ENCODE measurements around the gene C1orf50.
"Not testable (repeated sequence)": the region's sequence is repeated elsewhere in the genome, so short reads cannot be mapped to it uniquely, and the experiment has no call there.

C1orf50 gene
- 15.3 to 20.8 reads per million in 2 donors for total RNA-seq

DNA sequence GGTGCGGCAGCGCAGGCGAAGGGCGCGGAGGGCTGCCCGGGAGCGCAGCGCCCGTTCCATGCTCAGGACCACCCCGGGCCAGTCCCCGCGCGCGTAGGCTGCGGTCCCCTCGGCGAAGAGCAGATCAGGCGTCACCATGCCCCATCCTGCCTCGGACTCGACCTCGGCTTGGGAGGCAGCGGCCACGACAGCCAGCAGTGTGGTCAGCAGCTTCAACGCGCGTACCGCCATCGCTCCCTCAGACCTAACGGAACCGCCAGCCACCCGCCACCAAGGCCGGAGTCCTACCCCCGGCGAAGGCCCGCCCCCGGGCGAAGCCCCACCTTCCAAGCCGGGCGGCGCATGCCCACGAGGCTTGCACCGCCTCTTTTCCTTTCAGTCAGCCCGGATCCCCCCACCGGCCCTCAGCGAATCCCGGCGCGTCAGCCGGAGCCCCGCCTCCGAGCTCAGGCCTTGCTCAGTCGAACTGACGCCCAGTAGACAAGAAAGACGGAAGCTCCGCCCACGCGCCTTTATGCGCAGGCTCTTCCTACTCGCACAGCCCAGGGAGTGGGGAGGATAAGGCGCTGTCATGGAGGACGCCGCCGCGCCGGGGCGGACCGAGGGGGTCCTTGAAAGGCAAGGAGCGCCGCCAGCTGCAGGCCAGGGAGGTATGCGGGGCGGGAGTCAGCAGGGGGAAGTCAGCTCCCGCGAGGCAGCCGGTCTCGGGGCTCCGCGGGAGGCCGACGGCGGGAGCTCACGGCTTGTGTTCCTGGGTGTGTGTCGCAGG, at the start of gene C1orf50, which contains the start of gene P3H1:
TSS of gene C1orf50 (plus strand) at position 509 of the 769 bp plus-strand sequence. CDS start at position 572, 63 bp downstream.
TSS of gene P3H1 (minus strand) at position 288 of the 769 bp plus-strand sequence. CDS start at position 231, 57 bp downstream.
- DNase-seq: peak; percentile 99

DNA sequence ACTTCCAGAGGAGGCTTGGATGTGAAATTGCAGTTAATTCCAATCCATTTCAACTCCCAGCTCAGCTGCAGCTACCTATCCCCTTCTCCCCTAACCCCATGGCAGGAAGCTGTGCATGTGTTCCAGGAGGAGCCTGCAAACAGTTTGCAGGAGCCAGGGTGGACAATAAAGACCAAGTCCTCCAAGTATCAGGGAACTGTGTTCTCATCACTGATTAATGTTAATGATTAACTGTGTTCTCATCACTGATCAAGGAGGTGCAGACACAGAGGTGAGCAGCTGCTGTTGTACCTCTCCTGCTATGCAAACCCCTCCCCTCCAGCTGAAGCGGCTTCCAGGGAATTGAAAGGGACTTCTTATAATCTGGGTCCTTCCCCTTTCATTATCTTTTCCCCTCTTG, 46.2 kb upstream of the C1orf50 start:
- no peak for DNase-seq

DNA sequence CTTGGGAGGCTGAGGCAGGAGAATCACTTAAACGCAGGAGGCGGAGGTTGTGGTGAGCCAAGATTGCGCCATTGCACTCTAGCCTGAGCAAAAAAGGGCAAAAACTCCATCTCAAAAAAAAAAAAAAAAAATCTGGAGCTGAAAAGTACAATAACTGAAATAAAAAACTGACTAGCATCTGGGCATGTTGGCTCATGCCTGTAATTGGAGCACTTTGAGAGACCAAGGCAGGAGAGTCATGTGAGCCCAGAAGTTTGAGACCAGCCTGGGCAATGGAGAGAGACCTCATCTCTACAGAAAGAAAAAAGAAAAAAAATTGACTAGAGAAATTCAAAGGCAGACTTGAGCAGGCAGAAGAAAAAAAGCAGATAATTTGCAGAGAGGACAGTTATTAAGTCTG, 45.1 kb upstream of the C1orf50 start:
- no peak for DNase-seq

DNA sequence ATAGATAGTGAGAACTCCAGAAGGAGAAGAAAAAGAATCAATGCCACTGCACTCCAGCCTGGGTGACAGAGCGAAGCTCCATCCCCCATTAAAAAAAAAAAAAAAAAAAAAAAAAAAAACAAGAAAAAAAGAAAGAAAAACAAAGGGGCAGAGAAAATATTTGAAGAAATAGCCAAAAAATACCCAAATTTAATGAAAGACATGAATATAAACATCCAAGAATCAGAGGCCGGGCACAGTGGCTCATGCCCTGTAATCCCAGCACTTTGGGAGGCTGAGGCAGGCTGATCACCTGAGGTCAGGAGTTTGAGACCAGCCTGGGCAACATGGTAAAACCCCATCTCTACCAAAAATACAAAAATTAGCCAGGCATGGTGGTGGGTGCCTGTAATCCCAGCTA, 44.6 kb upstream of the C1orf50 start:
- DNase-seq: not testable (repeated sequence)

DNA sequence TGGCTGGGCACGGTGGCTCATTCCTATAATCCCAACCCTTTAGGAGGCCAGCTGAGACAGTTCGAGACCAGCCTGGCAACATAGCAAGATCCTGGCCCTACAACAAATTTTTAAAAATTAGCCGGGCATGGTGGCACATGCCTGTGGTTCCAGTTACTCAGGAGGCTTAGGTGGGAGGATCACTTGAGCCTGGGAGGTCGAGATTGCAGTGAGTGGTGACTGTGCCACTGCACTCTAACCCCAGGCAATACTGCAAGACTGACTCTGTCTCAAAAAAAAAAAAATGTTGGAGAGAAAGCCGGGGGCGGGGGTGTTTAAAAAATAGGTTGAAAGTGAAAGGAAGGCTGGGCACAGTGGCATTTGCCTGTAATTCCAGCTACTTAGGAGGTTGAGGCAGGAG, 43.5 kb upstream of the C1orf50 start:
- DNase-seq: no peak

DNA sequence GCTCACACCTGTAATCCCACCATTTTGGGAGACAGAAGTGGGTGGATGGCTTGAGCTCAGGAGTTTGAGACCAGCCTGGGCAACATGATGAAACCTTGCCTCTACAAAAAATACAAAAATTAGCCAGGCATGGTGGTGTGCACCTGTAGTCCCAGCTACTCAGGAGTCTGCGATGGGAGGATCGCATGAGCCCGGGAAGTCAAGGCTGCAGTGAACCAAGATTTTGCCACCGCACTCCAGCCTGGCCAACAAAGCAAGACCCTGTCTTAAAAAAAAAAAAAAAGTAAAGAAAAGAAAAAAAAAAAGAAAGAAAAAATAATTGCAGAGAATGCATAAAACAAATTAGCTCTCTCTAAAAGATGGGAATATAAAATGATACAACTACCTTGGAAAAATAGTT, 41.2 kb upstream of the C1orf50 start:
- not testable (repeated sequence) for DNase-seq

DNA sequence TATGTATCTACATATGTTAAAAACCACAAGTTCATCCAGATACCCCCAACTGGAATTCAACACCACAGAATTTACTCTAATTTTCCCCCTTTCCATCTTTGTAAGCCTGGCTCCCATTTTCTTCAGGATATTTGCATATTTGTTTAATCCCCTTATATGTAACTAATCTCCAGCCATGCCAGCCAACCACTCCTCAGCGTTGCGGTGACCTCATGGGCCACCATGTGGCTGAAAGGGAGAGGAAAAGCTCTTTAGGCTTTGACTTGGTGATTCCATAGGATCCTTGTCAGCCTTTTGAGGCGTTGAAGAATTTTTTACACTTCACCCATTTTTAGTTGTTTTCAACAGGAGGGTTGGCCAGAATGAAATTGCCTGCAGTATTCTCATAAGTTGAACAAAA, 37.0 kb upstream of the C1orf50 start:
- no peak for DNase-seq

DNA sequence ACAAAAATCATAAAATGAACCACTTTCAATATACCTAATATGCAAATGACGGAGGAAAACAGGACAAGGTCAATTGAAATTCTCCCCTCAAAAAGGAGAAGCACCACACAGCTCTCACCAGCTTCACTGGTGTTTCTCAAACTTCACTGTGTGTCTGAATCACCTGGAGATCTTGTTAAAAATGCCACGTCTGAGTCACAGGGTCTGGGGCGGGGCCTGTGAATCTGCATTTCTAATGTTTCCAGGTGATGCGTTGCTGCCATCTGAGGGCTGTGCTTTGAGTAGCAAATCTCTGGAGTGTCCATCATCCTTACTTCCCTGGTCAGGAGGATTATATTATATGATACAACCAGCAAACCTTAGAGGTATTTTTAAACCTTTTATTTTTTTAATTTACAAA, 36.1 kb upstream of the C1orf50 start:
- DNase-seq: no peak

DNA sequence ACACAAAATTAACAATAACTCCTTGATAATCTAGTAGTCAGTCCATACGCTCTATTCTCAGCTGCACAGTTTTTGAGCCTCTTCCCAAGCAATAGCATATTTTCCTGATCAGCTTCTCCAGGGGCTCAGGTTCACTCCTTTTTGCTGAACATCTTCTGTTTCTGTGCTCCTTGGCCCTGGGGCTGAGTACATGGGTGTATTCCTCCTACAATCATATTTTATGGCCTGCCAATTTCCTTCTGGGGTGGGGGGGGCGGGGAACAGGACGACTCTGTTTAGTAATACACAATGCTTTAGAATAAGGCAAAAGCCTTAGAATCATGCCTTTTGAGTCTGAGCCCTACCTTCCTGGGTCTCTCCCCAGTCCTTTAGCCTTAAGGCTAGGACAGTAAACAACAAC, 35.5 kb upstream of the C1orf50 start:
- no peak for DNase-seq

DNA sequence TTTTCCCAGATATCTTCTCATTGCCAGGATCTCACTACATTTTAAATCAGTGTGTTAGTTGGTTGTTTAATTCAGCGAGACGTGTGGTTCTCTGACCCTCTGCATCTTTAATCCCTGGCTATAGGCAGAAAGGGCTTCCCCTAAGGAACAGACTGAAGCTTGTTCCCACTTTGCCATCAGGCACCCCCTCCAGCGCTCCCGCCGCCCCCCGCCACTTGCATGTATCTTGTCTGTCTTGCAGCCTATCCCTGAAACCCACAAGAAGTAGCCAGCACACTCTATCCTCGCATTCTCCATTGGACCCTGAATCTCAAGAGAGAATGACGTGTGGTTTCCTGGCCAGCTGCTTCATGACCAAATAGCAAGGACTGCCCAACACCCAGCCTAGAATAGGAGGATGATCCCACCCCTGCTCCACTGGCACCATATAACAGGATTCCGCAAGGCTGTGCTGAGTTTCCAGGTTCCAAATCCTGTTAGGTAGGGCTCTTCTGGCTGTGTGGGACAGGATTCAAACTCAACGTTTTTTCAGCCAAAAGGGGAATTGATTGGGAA, 34.8 kb upstream of the C1orf50 start:
- DNase-seq: no peak

DNA sequence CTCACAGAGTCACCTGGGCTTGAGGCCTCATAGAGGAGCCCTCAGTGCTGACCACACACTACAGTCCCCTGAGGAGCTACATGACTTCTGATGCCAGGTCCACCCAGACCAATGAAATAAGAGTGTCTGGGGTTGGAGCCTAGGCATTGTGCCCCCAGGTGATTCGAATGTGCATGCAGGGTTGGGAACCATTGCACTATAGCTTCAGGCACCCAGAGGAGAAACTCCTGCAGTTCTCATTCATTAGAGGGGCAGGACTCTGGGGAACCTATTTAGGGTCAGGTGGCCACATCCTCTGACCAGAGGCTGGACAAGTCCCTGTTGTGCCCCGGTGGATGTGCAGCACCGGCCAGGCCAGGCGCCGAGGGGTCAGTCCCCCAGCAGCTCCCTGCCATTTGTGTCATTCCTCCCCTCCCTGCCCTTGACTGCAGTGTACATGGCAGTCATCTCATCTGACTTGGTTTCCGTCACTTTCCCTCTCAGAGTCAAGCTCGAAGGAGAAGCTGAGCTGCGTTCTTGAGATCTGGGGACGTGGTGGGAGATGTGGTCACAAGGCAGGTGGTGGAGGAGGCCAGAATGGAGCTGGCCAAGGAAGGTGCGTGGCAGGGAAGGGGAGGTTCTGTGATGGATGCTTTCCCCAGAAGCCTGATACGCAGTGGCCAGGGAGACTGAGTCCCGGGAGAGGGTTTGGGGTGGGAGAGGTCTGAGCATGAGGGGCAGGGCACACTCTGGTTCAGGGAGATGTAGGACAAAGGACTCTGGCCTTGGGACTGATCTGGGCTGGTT, 33.4 kb upstream of the C1orf50 start:
- no peak for DNase-seq

DNA sequence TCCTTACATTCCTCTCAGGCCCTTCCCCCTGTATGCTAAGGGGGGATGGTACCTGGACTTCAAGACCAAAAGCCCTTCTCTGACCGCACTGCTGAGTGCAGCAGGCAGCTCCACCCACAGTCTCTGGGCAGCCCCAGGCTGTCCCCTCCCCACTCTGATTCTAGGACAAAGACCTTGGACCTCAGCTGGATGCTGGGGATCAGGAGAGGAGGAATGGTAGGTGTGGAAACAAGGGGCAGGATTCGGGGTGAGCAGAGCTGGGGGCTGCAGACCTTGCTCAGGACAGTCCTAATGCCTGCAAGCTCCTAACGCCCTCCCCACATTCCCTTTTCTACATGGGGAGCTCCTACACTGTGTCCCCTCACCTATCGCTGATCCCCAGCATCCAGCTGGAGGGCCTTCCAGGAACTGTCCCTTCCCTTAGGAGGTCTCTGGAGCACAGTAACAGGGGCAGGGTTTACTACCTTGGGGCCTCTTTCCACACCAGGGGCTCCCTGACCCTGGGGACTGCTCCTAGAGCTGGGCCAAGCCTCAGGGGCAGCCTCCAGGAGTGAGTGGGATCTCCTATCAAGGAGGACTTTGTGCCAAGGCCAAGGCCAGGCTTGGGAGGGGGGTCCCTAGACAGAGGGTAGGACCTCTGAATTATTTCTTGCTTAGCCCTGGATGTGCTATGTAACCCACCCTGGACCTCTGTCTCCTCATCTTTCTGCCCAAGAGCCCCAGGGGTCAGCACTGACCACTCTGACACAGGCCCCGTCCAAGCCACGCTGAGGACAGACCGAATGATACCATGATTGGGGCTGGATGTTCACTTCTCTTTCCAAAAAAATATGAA, 32.6 kb upstream of the C1orf50 start:
- DNase-seq: no peak

DNA sequence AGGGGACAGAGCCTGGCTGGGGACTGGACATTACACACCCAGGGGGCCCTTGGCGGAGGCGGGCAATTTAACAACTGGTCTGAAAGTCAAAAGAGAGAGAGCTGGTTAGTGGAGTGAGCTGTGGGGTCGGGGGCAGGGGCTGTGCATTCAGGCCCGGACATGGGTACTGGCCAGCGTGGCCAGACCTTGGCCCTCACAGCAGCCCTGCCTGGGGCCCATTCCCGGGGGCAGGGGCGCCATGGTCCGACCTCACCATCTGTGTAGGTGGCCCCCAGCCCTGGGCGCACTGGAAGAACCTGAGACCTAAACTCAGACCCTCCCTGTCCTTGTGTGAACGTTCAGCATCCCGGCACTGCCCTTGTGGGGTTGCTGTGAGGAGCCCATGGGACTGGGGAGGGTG, 32.0 kb upstream of the C1orf50 start:
- DNase-seq: no peak

DNA sequence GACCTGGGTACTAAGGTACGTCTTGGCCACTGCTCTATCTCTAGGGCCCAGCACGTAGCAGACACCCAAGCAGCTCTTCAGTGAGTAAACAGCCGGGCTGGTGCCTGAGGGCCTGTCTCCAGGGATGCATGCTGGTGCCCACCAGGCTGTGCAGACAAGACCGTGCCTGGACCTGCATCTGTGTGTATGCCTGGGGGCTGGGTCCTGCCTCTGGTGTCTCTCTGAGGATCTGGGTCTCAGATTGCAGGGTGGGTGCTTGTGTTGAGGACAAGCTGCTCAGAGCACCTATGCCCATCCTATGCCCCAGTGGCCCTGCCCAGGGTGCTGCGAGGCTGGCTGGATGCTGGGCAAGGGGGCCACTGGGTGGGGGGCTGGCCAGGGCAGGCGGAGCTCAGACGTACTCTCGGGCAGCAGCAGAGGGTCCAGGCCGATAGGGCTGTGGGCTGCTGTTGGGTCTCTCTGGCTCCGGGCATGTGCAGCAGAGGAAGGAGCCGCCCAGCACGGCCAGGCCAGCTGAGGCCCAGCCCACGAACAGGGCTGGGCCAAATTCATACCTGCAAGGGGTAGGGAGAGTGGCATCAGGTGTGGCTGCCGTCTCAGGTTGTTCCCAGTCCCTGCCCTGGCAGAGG, 31.5 kb upstream of the C1orf50 start:
- no peak for DNase-seq

DNA sequence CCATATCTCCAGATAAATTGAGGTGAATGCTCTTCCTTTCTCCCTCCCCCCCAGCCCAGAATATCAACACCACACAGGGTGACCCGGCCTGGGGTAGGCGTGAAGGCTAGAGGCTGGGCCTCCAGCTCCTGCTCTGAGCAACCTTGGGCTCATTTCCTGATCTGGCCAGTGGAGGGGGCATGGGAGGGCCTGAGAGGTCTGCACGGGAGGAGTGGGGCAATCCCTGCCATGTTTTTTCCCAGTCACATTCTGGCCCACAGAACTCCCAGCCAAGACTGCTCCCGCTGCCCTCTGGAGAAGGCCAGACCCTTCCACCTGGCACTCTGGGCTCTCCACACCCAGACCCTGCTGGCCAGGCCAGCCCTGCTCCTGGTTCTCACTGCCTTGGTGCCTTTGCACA, 30.9 kb upstream of the C1orf50 start:
- no peak for DNase-seq

DNA sequence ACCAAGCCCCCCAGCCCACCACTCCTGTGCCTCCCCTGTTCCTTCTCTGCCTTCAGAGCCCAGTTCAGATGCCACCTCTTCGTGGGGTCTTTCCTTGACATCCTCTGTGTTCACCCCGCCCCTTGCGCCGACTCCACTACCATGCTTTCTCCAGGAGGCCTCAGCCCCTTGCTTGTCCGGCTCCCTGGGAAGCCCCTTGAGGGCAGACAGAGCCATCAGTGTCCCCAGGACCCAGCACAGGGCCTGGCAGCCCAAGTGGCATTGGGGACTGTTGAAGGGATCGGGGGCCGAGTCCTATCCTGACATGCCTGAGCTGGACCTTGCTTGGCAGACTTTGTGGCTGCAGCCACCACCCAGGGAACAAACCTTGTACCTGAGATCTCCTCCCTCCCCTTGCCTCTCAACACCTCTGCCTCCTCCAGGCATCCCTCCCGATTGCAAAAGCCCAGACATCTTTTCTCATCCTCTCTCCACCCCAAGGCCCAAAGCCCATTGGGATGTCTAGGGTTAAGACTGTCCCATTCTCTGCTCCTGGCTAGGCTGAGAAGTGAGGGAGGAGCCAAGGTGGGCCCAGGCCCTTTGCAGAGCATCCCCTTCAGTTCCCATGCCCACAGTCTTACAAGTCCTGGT, 30.4 kb upstream of the C1orf50 start:
- DNase-seq: no peak

DNA sequence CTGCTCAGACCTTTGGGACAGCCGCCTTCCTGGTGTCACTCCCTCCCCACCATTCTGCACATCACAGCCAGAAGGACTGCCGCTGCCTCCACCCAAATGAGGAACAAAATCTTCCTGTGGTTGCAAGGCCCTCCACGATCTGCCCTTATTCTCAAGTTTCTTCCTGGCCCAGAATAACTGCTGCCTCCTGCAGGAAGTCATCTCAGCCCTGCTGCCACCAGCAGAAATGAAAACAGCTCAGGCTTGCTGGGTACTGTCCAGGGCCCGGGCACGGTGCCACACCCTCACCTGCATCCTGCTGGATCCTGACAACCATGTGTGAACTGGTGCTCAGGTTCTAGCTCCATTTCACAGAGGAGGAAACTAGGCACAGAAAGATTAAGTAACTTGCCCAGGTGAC, 29.8 kb upstream of the C1orf50 start:
- no peak for DNase-seq

DNA sequence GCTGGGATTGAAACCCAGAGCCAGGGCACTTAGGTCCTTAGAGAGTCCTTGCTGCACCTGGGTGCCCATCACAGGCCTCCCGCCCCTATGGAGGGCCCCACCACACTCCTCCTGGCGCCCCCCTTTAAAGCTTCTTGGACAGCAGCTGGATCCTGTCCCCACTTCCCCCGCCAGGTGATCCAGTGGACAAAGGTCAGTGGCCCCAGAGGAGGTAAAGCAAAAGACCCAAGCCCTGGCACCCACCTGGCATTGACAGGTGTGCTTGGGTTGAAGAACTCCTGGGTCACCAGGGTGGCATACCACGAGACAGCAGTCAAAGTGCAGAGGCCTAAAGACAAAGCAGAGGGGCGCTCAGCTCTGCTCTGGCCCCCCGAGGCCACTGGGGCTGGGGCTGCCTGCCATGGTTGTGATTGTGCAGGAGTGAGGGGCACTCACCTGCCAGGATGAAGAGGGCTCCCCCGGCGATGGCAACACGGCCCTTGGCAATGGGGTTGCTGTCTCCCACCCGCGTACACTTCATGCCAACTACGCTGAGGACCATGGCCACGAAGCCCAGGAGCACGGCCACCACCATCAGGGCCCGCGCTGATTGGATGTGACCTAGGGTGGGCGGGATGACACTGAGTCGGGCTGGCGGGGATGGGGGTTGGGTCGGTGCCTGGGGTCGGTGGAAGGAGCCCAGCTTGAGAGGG, 28.9 kb upstream of the C1orf50 start:
- no peak for DNase-seq

DNA sequence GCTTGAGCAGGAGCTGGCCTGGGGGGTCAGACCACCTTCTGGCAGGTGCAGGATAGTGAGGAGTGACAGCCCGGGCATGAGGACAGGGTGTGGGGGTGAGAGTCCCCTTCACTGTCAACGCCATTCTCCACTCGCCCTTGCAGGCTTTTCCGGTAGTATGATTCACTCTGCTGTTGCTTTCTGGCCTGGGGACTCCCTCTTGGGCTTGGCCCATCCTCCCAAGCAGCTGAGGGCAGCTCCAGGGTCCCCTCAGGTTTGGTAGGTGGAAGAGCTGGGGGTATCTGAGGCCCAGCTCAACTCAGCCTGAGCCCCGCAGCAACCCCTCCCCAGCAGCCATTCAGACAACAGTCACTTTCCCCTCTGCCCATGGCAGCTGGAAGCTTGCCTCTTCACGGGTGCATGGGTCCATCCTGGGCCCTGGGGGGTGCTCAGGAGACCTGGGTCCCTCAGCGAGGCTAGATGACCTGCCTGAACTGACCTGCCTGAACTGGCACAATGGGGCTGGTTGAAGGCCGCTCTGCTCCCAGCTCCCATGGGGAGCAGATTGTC, 28.3 kb upstream of the C1orf50 start:
- no peak for DNase-seq

DNA sequence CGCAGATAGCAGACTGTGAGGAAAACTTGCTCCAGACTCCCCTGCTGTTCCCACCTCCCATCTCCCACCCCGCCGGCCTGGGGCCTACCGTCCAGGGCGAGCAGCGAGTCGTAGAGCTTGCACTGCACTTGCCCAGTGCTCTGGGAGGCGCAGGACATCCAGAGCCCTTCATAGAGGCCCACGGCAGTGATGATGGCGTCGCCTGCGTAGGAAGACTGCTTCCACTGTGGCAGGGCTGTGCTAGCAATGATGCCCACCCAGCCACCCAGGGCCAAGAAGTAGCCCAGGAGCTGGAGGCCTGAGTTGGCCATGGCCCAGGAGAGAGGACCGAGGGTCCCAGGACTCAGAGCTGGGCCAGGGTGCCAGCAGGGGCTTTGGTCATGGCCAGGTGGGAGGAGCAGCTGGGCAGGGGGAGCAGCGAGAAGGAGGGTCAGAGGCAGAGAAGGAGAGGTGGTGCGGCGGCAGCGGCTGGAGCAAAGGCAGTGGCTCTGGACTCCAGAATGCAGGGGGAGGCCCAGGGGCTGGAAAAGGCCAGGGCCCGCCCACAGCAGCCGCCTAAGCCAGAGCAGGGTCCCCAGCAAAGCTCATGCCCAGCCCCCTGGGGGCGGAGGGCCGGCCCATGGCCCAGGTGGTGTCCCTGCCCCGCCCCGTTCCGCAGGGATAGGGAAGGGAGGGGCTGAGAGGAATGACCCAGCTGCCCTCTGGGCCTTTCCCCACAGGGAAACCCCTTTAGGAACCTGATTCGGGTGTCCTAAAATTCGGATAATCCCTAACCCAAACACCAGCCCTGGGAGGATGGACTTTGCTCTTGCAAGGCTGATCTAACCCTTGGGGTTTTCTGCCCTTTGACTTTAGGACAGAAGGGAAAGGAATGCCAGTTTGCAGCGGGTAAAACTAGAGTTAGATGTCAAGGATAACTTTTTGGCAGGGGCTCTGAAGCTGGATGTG, 27.0 kb upstream of the C1orf50 start, which contains the start of gene CLDN19:
TSS of gene CLDN19 (minus strand) at position 484 of the 948 bp plus-strand sequence. CDS start at position 311, 173 bp downstream.
- DNase-seq: no peak

Data from activated gamma-delta T cell (primary cell).